H9 (cell line): ENCODE data around the gene ZMIZ1. TPM values are rescaled to one million over a fixed set of nuclear protein-coding genes. Genes with fewer than 3 reads are reported as not detected.

Experiments
- DNase-seq: peaks from one replicate; pipeline ENCODE4 v3.0.0-alpha.2; 2017
- H2AFZ ChIP-seq: one replicate; pipeline ENCODE4 v1.6.1; 2013; ENCODE audit warnings: mild to moderate bottlenecking, low read length, control low read depth, moderate library complexity
- H2AK5ac ChIP-seq: 2 replicates; pipeline ENCODE4 v1.6.1; 2013; ENCODE audit warnings: low read length, control low read depth, mixed read lengths; ENCODE audit not compliant: insufficient read length
- H2BK120ac ChIP-seq: one replicate; pipeline ENCODE4 v1.6.1; 2013; ENCODE audit warnings: low read depth, mild to moderate bottlenecking, low read length, control low read depth, inconsistent platforms; ENCODE audit not compliant: poor library complexity, severe bottlenecking
- H2BK12ac ChIP-seq: 2 replicates; pipeline ENCODE4 v1.6.1; 2013; ENCODE audit warnings: low read length, control low read depth, mixed read lengths, low read depth; ENCODE audit not compliant: insufficient read length
- H2BK15ac ChIP-seq: 2 replicates; pipeline ENCODE4 v1.6.1; 2013; ENCODE audit warnings: low read depth, low read length, control low read depth
- H2BK20ac ChIP-seq: one replicate; pipeline ENCODE4 v1.6.1; 2013; ENCODE audit warnings: low read depth, mild to moderate bottlenecking, low read length, control low read depth, inconsistent platforms; ENCODE audit not compliant: poor library complexity, severe bottlenecking
- H2BK5ac ChIP-seq: 2 replicates; pipeline ENCODE4 v1.6.1; 2013; ENCODE audit warnings: low read length, control low read depth, mixed read lengths; ENCODE audit not compliant: insufficient read length
- H3K14ac ChIP-seq: 2 replicates; pipeline ENCODE4 v1.6.1; 2013; ENCODE audit warnings: low read length, control low read depth; ENCODE audit not compliant: insufficient read depth
- H3K18ac ChIP-seq: 2 replicates; pipeline ENCODE4 v1.6.1; 2013; ENCODE audit warnings: low read depth, mild to moderate bottlenecking, mixed read lengths, low read length, control low read depth; ENCODE audit not compliant: insufficient read length
- H3K23ac ChIP-seq: 2 replicates; pipeline ENCODE4 v1.6.1; 2013; ENCODE audit warnings: low read length, control low read depth, mixed read lengths, low read depth; ENCODE audit not compliant: insufficient read length
- H3K23me2 ChIP-seq: 2 replicates; pipeline ENCODE4 v1.6.1; 2013; ENCODE audit warnings: low read depth, mild to moderate bottlenecking, mixed read lengths, low read length, control low read depth; ENCODE audit not compliant: insufficient read length, poor library complexity, severe bottlenecking
- H3K27ac ChIP-seq: 2 replicates; pipeline ENCODE4 v1.5.1; 2013; ENCODE audit warnings: low read length, control low read depth, mixed read lengths, low read depth; ENCODE audit not compliant: insufficient read length
- H3K27me3 ChIP-seq: 2 replicates; pipeline ENCODE4 v1.6.1; 2013; ENCODE audit warnings: low read length, control low read depth, inconsistent platforms; ENCODE audit not compliant: insufficient read depth
- H3K4ac ChIP-seq: 2 replicates; pipeline ENCODE4 v1.6.1; 2013; ENCODE audit warnings: low read depth, mild to moderate bottlenecking, control low read depth, inconsistent platforms, low read length, moderate library complexity
- H3K4me1 ChIP-seq: 2 replicates; pipeline ENCODE4 v1.6.1; 2013; ENCODE audit warnings: low read length, control low read depth, inconsistent platforms; ENCODE audit not compliant: insufficient read depth
- H3K4me2 ChIP-seq: 2 replicates; pipeline ENCODE4 v1.6.1; 2013; ENCODE audit warnings: low read length, control low read depth, mixed read lengths; ENCODE audit not compliant: insufficient read length, insufficient read depth
- H3K56ac ChIP-seq: 2 replicates; pipeline ENCODE4 v1.6.1; 2013; ENCODE audit warnings: low read depth, mild to moderate bottlenecking, mixed read lengths, low read length, control low read depth; ENCODE audit not compliant: insufficient read length
- H3K79me1 ChIP-seq: 2 replicates; pipeline ENCODE4 v1.6.1; 2013; ENCODE audit warnings: low read depth, mild to moderate bottlenecking, moderate library complexity, low read length, control low read depth, inconsistent platforms; ENCODE audit not compliant: insufficient read depth, poor library complexity, severe bottlenecking
- H3K79me2 ChIP-seq: 2 replicates; pipeline ENCODE4 v1.6.1; 2013; ENCODE audit warnings: low read length, control low read depth, inconsistent platforms; ENCODE audit not compliant: insufficient read depth
- H3K9ac ChIP-seq: 2 replicates; pipeline ENCODE4 v1.6.1; 2013; ENCODE audit warnings: low read length, control low read depth, mixed read lengths; ENCODE audit not compliant: insufficient read length; ENCODE audit errors: extremely low read depth
- H3K9me3 ChIP-seq: one replicate; pipeline ENCODE4 v1.6.1; 2013; ENCODE audit warnings: low read depth, low read length, inconsistent platforms; ENCODE audit not compliant: control insufficient read depth
- H3T11ph ChIP-seq: one replicate; pipeline ENCODE4 v1.6.1; 2013; ENCODE audit warnings: mild to moderate bottlenecking, low read length, control low read depth, inconsistent platforms
- H4K20me1 ChIP-seq: one replicate; pipeline ENCODE4 v1.6.1; 2013; ENCODE audit not compliant: control insufficient read depth, insufficient read length, insufficient read depth
- H4K5ac ChIP-seq: 2 replicates; pipeline ENCODE4 v1.6.1; 2013; ENCODE audit warnings: low read depth, mild to moderate bottlenecking, mixed read lengths, low read length, control low read depth; ENCODE audit not compliant: insufficient read length
- H4K8ac ChIP-seq: replicated peaks from 2 replicates; pipeline ENCODE4 v1.6.1; 2013; ENCODE audit warnings: low read length, control low read depth, mixed read lengths, low read depth; ENCODE audit not compliant: insufficient read length
- H4K91ac ChIP-seq: 2 replicates; pipeline ENCODE4 v1.6.1; 2013; ENCODE audit warnings: low read depth, mild to moderate bottlenecking, moderate library complexity, mixed read lengths, low read length, control low read depth; ENCODE audit not compliant: insufficient read length
- H3K27ac Mint-ChIP-seq, 3 experiments: 2 replicates in 2 of 3; 3 replicates in 1 of 3; pipeline ENCODE4 v1.8.0; 2020 to 2021; ENCODE audit warnings: mixed read lengths in 3 of 3, mild to moderate bottlenecking in 1 of 3, moderate library complexity in 1 of 3
- H3K27me3 Mint-ChIP-seq: 2 replicates; pipeline ENCODE4 v1.8.0; 2021; ENCODE audit warnings: low read depth, mild to moderate bottlenecking, moderate library complexity, mixed read lengths
- H3K36me3 Mint-ChIP-seq, 3 experiments: 2 replicates in 2 of 3; 3 replicates in 1 of 3; pipeline ENCODE4 v1.8.0; 2020 to 2021; ENCODE audit warnings: low read depth in 3 of 3, mixed read lengths in 3 of 3; ENCODE audit not compliant: insufficient read depth in 1 of 3
- H3K4me1 Mint-ChIP-seq, 2 experiments: 2 replicates each; pipeline ENCODE4 v1.8.0; 2020; ENCODE audit warnings: mixed read lengths in 2 of 2
- H3K4me3 Mint-ChIP-seq, 2 experiments: 2 replicates in 1 of 2; 3 replicates in 1 of 2; pipeline ENCODE4 v1.8.0; 2020 to 2021; ENCODE audit warnings: mild to moderate bottlenecking in 2 of 2, mixed read lengths in 2 of 2, moderate library complexity in 1 of 2
- H3K9me3 Mint-ChIP-seq, 2 experiments: 2 replicates in 1 of 2; 3 replicates in 1 of 2; pipeline ENCODE4 v1.8.0; 2020; ENCODE audit warnings: mild to moderate bottlenecking in 2 of 2, mixed read lengths in 2 of 2, moderate library complexity in 1 of 2
- WGBS: extraction: QIAGEN DNeasy Blood & Tissue Kit; methylation state at CpG from one replicate; pipeline ENCODE4 v1.1.7; 2013; ENCODE audit warnings: missing lambda C conversion rate, low lambda C conversion rate, mixed read lengths; ENCODE audit not compliant: insufficient read length; ENCODE audit errors: extremely low coverage; 5-methylcytosine and 5-hydroxymethylcytosine counted together
- total RNA-seq: library from RNA; stranded (reverse); gene quantifications from 2 replicates; pipeline ENCODE4 v1.2.1, GENCODE V29; 2021
- TF ChIP-seq, protein P1 (sequence below): fragments of 200-600 bp; sonication (generic); conservative IDR thresholded peaks from 3 replicates; pipeline ENCODE4 v1.8.0; 2021; ENCODE audit warnings: antibody characterized with exemption, mild to moderate bottlenecking

ZMIZ1 gene
- total RNA-seq, 1 experiment from 2014 or later, result 36.9 TPM

DNA sequence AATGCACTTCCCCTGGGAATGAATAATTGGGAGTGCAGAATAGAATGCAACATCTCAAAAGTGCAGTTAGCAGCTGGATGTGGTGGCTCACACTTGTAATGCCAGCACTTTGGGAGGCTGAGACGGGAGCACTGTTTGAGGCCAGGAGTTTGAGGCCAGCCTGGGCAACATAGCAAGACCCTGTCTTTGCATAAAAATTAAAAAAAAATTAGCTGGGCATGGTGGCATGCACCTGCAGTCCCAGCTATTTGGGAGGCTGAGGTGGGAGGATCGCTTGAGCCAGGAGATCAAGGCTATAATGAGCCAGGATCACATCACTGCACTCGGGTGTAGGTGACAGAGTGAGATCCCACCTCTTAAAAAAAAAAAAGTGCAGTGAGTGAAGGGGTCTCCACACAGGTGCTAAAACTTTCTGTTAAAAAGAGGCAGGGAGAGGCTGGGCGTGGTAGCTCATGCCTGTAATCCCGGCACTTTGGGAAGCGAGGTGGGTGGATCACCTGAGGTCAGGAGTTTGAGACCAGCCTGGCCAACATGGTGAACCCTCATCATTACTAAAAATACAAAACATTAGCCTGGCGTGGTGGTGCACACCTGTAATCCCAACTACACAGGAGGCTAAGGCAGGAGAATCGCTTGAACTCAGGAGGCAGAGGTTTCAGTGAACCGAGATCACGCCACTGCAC is 13.5 kb upstream of the ZMIZ1 start:
- Histone ChIP-seq H3K9me3 (no peaks in the 10 kb centered on the region), H3K56ac (no peak overlapping the region), H4K8ac (no peak overlapping the region), H3K4me2 (no peak overlapping the region), H2BK15ac (no peak overlapping the region), H3K79me2 (no peaks in the 10 kb centered on the region), H3T11ph (no peak overlapping the region), H3K14ac (no peak overlapping the region; the same call in 1 of the 2 replicates), H4K20me1 (peaks cover 2% of the 10 kb centered on the region), H2BK5ac (no peak overlapping the region), H3K23me2 (no peaks in the 10 kb centered on the region), H3K18ac (no peak overlapping the region), H3K4me1 (peaks cover 10% of the 10 kb centered on the region; the same call in 1 of the 2 replicates), H3K23ac (no peak overlapping the region), H2AFZ (no peak overlapping the region), H2BK120ac (no peak overlapping the region), H2BK20ac (no peak overlapping the region), H3K27ac (no peak overlapping the region), H3K4ac (no peak overlapping the region), H3K27me3 (no peaks in the 10 kb centered on the region), H3K9ac (no peak overlapping the region), H4K91ac (no peak overlapping the region), H2AK5ac (no peak overlapping the region), H4K5ac (no peak overlapping the region), H2BK12ac (no peak overlapping the region), H3K79me1 (no peaks in the 10 kb centered on the region)
- Mint-ChIP-seq H3K36me3 (no peaks in the 10 kb centered on the region), H3K4me1 (peaks cover 37 to 45% of the 10 kb centered on the region in 2 experiments), H3K27me3 (peaks cover 64% of the 10 kb centered on the region), H3K27ac (no peak overlapping the region), H3K9me3 (no peaks in the 10 kb centered on the region; a peak in 2 of 5 replicates), H3K4me3 (no peak overlapping the region)
- DNase-seq, result no peak
- TF ChIP-seq, protein P1, sequence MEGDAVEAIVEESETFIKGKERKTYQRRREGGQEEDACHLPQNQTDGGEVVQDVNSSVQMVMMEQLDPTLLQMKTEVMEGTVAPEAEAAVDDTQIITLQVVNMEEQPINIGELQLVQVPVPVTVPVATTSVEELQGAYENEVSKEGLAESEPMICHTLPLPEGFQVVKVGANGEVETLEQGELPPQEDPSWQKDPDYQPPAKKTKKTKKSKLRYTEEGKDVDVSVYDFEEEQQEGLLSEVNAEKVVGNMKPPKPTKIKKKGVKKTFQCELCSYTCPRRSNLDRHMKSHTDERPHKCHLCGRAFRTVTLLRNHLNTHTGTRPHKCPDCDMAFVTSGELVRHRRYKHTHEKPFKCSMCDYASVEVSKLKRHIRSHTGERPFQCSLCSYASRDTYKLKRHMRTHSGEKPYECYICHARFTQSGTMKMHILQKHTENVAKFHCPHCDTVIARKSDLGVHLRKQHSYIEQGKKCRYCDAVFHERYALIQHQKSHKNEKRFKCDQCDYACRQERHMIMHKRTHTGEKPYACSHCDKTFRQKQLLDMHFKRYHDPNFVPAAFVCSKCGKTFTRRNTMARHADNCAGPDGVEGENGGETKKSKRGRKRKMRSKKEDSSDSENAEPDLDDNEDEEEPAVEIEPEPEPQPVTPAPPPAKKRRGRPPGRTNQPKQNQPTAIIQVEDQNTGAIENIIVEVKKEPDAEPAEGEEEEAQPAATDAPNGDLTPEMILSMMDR, result no peak
- no CpG with 5 or more reads among the region's 10 CpGs for WGBS
